Neural crest cell (in vitro differentiated cells): ENCODE results near the gene MEGF8. TPM values are rescaled to one million over a fixed set of nuclear protein-coding genes. Genes with fewer than 3 reads are reported as not detected.

ENCODE experiments used
- DNase-seq: peaks from one replicate; pipeline ENCODE4 v3.0.0; 2021; ENCODE audit warnings: low read depth, mixed read lengths, low spot score
- H3K27ac Mint-ChIP-seq: one replicate; pipeline ENCODE4 v1.8.0; 2021; ENCODE audit warnings: mild to moderate bottlenecking, mixed read lengths; ENCODE audit not compliant: unreplicated experiment
- H3K27me3 Mint-ChIP-seq: 2 replicates; pipeline ENCODE4 v1.8.0; 2021; ENCODE audit warnings: low read depth, mild to moderate bottlenecking, mixed read lengths
- H3K36me3 Mint-ChIP-seq: 2 replicates; pipeline ENCODE4 v1.8.0; 2021; ENCODE audit warnings: low read depth, mild to moderate bottlenecking, mixed read lengths
- H3K4me1 Mint-ChIP-seq: 2 replicates; pipeline ENCODE4 v1.8.0; 2021; ENCODE audit warnings: mixed read lengths
- H3K4me3 Mint-ChIP-seq: one replicate; pipeline ENCODE4 v1.8.0; 2021; ENCODE audit warnings: mild to moderate bottlenecking, mixed read lengths
- H3K9me3 Mint-ChIP-seq: 2 replicates; pipeline ENCODE4 v1.8.0; 2021; ENCODE audit warnings: mixed read lengths
- CTCF ChIP-seq: fragments of 200-600 bp; sonication (generic); conservative IDR thresholded peaks from 2 replicates; pipeline ENCODE4 v1.5.0; 2021; ENCODE audit warnings: antibody characterized with exemption, mild to moderate bottlenecking
- total RNA-seq: library from RNA; stranded (reverse); gene quantifications from 2 replicates; pipeline ENCODE4 v1.2.1, GENCODE V29; 2021

Gene MEGF8
- total RNA-seq, 1 donor from 2014 or later, result 39.2 TPM

DNA sequence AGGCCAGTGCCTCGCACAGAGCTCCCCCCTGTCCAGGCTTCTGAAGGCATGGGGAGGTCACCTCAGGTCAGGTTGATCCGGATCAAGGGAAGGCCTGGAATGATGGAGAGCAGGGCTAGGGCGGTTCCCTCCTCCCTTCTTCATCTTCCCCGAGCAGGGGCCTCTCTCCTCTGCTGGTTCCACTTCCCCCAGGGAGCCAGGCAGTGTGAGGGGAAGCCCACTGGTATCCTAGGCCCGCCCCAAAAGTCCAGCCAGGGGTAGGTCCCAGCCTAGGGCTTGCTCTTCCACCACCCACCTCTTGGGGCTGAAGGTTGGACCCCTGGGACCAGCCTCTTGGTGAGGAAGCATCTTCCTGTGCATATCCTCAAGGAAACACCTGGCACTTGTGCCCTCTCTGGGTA, 39.9 kb upstream of the MEGF8 start:
- H3K4me1 Mint-ChIP-seq, result peaks cover 18% of the 10 kb centered on the region
- no peak for TF ChIP-seq CTCF
- H3K36me3 Mint-ChIP-seq, result peaks cover 3% of the 10 kb centered on the region
- H3K27ac Mint-ChIP-seq, result no peak overlapping the region
- H3K9me3 Mint-ChIP-seq, result no peaks in the 10 kb centered on the region
- peak overlapping the region; percentile 98 for H3K4me3 Mint-ChIP-seq
- no peak for DNase-seq
- H3K27me3 Mint-ChIP-seq, result peaks cover 4% of the 10 kb centered on the region

DNA sequence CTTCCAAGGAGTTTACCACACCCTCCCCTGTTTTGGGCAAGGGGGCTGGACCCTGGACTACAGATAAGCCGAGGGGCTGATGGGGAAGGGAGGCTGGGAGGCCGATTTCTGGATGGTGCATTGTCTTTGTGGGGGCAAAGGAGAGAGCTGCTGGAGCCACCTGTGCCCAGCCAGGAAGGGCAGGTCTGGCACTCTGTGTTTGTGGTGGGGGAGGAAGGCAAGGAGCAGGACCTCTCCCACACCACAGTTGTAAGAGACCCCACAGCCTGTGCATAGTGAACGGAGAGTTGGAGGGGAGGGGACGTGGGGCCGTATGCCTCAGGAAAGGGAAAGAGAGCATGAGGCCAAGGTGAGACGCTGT, 39.5 kb upstream of the MEGF8 start:
- H3K27ac Mint-ChIP-seq, result no peak overlapping the region
- peaks cover 18% of the 10 kb centered on the region for H3K4me1 Mint-ChIP-seq
- no peak for TF ChIP-seq CTCF
- DNase-seq, result no peak
- peaks cover 3% of the 10 kb centered on the region for H3K36me3 Mint-ChIP-seq
- H3K27me3 Mint-ChIP-seq, result peaks cover 4% of the 10 kb centered on the region
- H3K4me3 Mint-ChIP-seq, result peak overlapping the region; percentile 98
- no peaks in the 10 kb centered on the region for H3K9me3 Mint-ChIP-seq

GRCh38 chr19:42286349-42287016, 39.0 kb upstream of the MEGF8 start:
- peaks cover 3% of the 10 kb centered on the region for H3K36me3 Mint-ChIP-seq
- no peak overlapping the region for H3K27ac Mint-ChIP-seq
- DNase-seq, result no peak

DNA sequence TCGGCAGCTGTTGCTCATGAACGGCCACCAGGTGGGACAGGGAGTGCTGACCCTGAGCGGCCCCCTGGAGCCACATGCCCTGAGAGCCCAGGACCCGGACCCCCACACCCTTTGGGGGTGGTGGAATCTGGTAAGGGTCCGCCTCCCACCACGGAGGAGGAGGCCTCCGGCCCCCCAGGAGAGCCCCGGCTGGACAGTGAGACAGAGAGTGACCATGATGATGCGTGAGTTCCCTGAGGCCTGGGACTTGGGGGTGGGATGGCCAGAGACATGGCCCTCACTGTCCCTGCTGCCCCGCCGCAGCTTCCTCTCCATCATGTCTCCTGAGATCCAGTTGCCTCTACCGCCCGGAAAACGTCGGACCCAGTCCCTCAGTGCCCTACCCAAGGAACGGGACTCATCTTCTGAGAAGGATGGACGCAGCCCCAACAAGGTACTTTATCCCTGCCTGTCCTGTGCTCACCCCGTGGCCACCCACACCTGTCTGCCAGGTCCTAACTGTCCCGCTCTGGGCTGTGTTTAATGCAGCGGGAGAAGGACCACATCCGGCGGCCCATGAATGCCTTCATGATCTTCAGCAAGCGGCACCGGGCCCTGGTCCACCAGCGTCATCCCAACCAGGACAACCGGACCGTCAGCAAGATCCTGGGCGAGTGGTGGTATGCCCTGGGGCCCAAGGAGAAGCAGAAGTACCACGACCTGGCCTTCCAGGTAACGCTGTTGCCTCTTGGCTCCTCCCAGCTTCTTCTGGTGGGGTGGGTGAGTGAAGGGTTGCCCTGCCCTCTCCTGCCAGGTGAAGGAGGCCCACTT, 38.2 kb upstream of the MEGF8 start:
- Mint-ChIP-seq H3K27me3 (peaks cover 4% of the 10 kb centered on the region), H3K9me3 (no peaks in the 10 kb centered on the region), H3K27ac (no peak overlapping the region), H3K36me3 (peaks cover 7% of the 10 kb centered on the region), H3K4me3 (peak overlapping the region; percentile 62), H3K4me1 (peaks cover 23% of the 10 kb centered on the region)
- TF ChIP-seq CTCF, result no peak
- DNase-seq, result no peak

More at GRCh38 chr19:42286349-42287016, 39.0 kb upstream of the MEGF8 start:
- no peak for TF ChIP-seq CTCF
- Mint-ChIP-seq H3K4me3 (peak overlapping the region; percentile 98), H3K27me3 (peaks cover 4% of the 10 kb centered on the region), H3K9me3 (no peaks in the 10 kb centered on the region), H3K4me1 (peaks cover 18% of the 10 kb centered on the region)

GRCh38 chr19:42287827-42288107, 37.7 kb upstream of the MEGF8 start:
- no peak overlapping the region for H3K27ac Mint-ChIP-seq
- H3K4me1 Mint-ChIP-seq, result peaks cover 23% of the 10 kb centered on the region
- DNase-seq, result no peak
- TF ChIP-seq CTCF, result no peak
- H3K27me3 Mint-ChIP-seq, result peaks cover 4% of the 10 kb centered on the region
- H3K4me3 Mint-ChIP-seq, result peak overlapping the region; percentile 72
- H3K36me3 Mint-ChIP-seq, result peaks cover 7% of the 10 kb centered on the region
- no peaks in the 10 kb centered on the region for H3K9me3 Mint-ChIP-seq
